CD14-positive monocyte (primary cell): ENCODE results near the gene FIBIN. TPM values are rescaled to one million over a fixed set of nuclear protein-coding genes. Genes with fewer than 3 reads are reported as not detected.

Experiments
- DNase-seq, 3 donors: peaks; one replicate each; pipeline ENCODE4 v3.0.0-alpha.2; 2011 to 2022
- H2AFZ ChIP-seq: 2 replicates; pipeline ENCODE4 v1.6.0; 2012; ENCODE audit warnings: mild to moderate bottlenecking, low read depth, low read length, inconsistent platforms; ENCODE audit not compliant: insufficient read depth, poor library complexity, severe bottlenecking
- H3K27ac ChIP-seq, 2 donors: 1 replicate in 1 of 2; 2 replicates in 1 of 2; pipeline ENCODE4 v1.5.1; 2012 to 2013; ENCODE audit warnings: low read length in 2 of 2, control low read depth in 1 of 2, inconsistent platforms in 1 of 2, low read depth in 1 of 2, mild to moderate bottlenecking in 1 of 2
- H3K27me3 ChIP-seq, 2 donors: one replicate each; pipeline versions ENCODE4 v1.6.0 to v1.6.1; 2011 to 2013; ENCODE audit warnings: low read length in 2 of 2; ENCODE audit not compliant: control insufficient read depth in 2 of 2, insufficient read depth in 2 of 2
- H3K36me3 ChIP-seq, 2 donors: replicated peaks in 1 of 2; 1 replicate in 1 of 2; 2 replicates in 1 of 2; pipeline versions ENCODE4 v1.5.1 to v1.6.1; 2012 to 2013; ENCODE audit warnings: low read length in 2 of 2, control low read depth in 1 of 2, inconsistent platforms in 1 of 2, mild to moderate bottlenecking in 1 of 2; ENCODE audit not compliant: insufficient read depth in 2 of 2, control insufficient read depth in 1 of 2
- H3K4me1 ChIP-seq, 2 donors: 1 replicate in 1 of 2; 2 replicates in 1 of 2; pipeline versions ENCODE4 v1.5.1 to v1.6.1; 2012 to 2013; ENCODE audit warnings: low read length in 2 of 2, control low read depth in 1 of 2, inconsistent platforms in 1 of 2, mild to moderate bottlenecking in 1 of 2, moderate library complexity in 1 of 2; ENCODE audit not compliant: insufficient read depth in 2 of 2, control insufficient read depth in 1 of 2
- H3K4me2 ChIP-seq: replicated peaks from 2 replicates; pipeline ENCODE3; 2012; ENCODE audit warnings: low read length, moderate library complexity, mild to moderate bottlenecking; ENCODE audit not compliant: poor library complexity, severe bottlenecking; ENCODE audit errors: extremely low read depth
- H3K4me3 ChIP-seq, 3 experiments: fragments of 200-600 bp in 1 of 3; sonication (generic) in 1 of 3; replicated peaks in 1 of 3; 1 replicate in 2 of 3; 2 replicates in 1 of 3; pipeline ENCODE4 v1.5.1; 2011 to 2013; ENCODE audit warnings: low read length in 3 of 3, mild to moderate bottlenecking in 3 of 3, control low read depth in 2 of 3, low read depth in 2 of 3, inconsistent platforms in 1 of 3, moderate library complexity in 1 of 3
- H3K79me2 ChIP-seq: 2 replicates; pipeline ENCODE4 v1.6.0; 2012; ENCODE audit warnings: mild to moderate bottlenecking, control low read depth, inconsistent platforms, low read length, moderate library complexity; ENCODE audit not compliant: insufficient read depth
- H3K9ac ChIP-seq: 2 replicates; pipeline ENCODE4 v1.6.0; 2017; ENCODE audit warnings: low read length, mild to moderate bottlenecking; ENCODE audit not compliant: insufficient read depth, poor library complexity, severe bottlenecking
- H3K9me3 ChIP-seq, 2 donors: replicated peaks in 1 of 2; 1 replicate in 1 of 2; 2 replicates in 1 of 2; pipeline versions ENCODE4 v1.5.1 to v1.6.1; 2012 to 2013; ENCODE audit warnings: low read length in 2 of 2, control low read depth in 1 of 2; ENCODE audit not compliant: control insufficient read depth in 1 of 2, insufficient read depth in 1 of 2
- H4K20me1 ChIP-seq: 2 replicates; pipeline ENCODE4 v1.6.0; 2012; ENCODE audit warnings: mild to moderate bottlenecking, low read length, control low read depth, moderate library complexity; ENCODE audit not compliant: insufficient read depth
- H3K27ac Mint-ChIP-seq, 7 donors: one replicate each; pipeline ENCODE4 v1.8.0; 2020; ENCODE audit warnings: mild to moderate bottlenecking in 7 of 7, mixed read lengths in 7 of 7, moderate library complexity in 6 of 7, inconsistent platforms in 2 of 7
- H3K27me3 Mint-ChIP-seq, 3 donors: one replicate each; pipeline ENCODE4 v1.8.0; 2021 to 2022; ENCODE audit warnings: low read depth in 3 of 3, mild to moderate bottlenecking in 3 of 3, mixed read lengths in 3 of 3, moderate library complexity in 3 of 3, inconsistent platforms in 1 of 3
- H3K36me3 Mint-ChIP-seq, 2 donors: one replicate each; pipeline ENCODE4 v1.8.0; 2020; ENCODE audit warnings: mixed read lengths in 2 of 2, inconsistent platforms in 1 of 2, mild to moderate bottlenecking in 1 of 2
- H3K4me1 Mint-ChIP-seq: one replicate; pipeline ENCODE4 v1.8.0; 2020; ENCODE audit warnings: mild to moderate bottlenecking, mixed read lengths
- H3K4me3 Mint-ChIP-seq, 2 donors: one replicate each; pipeline ENCODE4 v1.8.0; 2020; ENCODE audit warnings: mild to moderate bottlenecking in 2 of 2, mixed read lengths in 2 of 2, moderate library complexity in 1 of 2
- H3K9me3 Mint-ChIP-seq, 7 donors: one replicate each; pipeline ENCODE4 v1.8.0; 2020 to 2022; ENCODE audit warnings: mixed read lengths in 7 of 7, mild to moderate bottlenecking in 6 of 7, moderate library complexity in 6 of 7, inconsistent platforms in 2 of 7
- CTCF ChIP-seq: fragments of 200-600 bp; IDR thresholded peaks from one replicate; pipeline ENCODE4 v1.8.0; 2022; ENCODE audit warnings: antibody characterized with exemption, mild to moderate bottlenecking
- WGBS: methylation state at CpG from one replicate; pipeline ENCODE4 v1.1.5; 2013; ENCODE audit warnings: missing lambda C conversion rate; ENCODE audit not compliant: insufficient coverage; 5-methylcytosine and 5-hydroxymethylcytosine counted together
- intact Hi-C, 2 donors: fragments of 100-400 bp; cut with micrococcal nuclease; formaldehyde crosslinking; loops; one replicate each; pipeline versions ENCODE4 v1.15.0 to v1.15.1; 2023
- polyA plus RNA-seq, 3 donors: library from polyadenylated mRNA; depleted of rRNA in 1 of 3; unstranded in 2 of 3; stranded (reverse) in 1 of 3; fragments of 300-500 nt in 2 of 3; fragments of >200 nt in 1 of 3; fragmentation: Illumina TruSeq in 2 of 3; gene quantifications; 1 replicate in 2 of 3; 2 replicates in 1 of 3; pipeline ENCODE4 v1.2.3, GENCODE V29; 2012 to 2021

Gene FIBIN
- polyA plus RNA-seq, 3 donors: not detected

- Histone ChIP-seq H3K36me3 (no peaks in the 10 kb centered on the region), H3K4me2 (no peak overlapping the region), H4K20me1 (no peaks in the 10 kb centered on the region), H3K9me3 (peaks cover 5 to 11% of the 10 kb centered on the region in 2 donors), H3K4me1 (no peaks in the 10 kb centered on the region), H3K79me2 (no peaks in the 10 kb centered on the region), H3K9ac (no peak overlapping the region), H3K27me3 (no peaks in the 10 kb centered on the region), H3K27ac (no peak overlapping the region), H3K4me3 (no peak overlapping the region), H2AFZ (no peak overlapping the region)
- DNase-seq: no peak
- H3K27ac Mint-ChIP-seq: no peak overlapping the region
- H3K4me1 Mint-ChIP-seq: no peaks in the 10 kb centered on the region
- intact Hi-C loops: no loop called here
- peaks cover 0 to 1% (median 0%) of the 10 kb centered on the region in 3 donors for H3K27me3 Mint-ChIP-seq
- no peaks in the 10 kb centered on the region for H3K36me3 Mint-ChIP-seq
- TF ChIP-seq CTCF: no peak
- H3K4me3 Mint-ChIP-seq: no peak overlapping the region
- peaks cover under 1 to 8% (median 4%) of the 10 kb centered on the region in 7 donors for H3K9me3 Mint-ChIP-seq
Measured at GRCh38 chr11:26987731-26988130, 6.2 kb upstream of the FIBIN start.

GRCh38 chr11:26992031-26992541 lies 1.8 kb upstream of the FIBIN start:
- 91% methylated on average over 1 of the region's 1 CpG for WGBS
- no peaks in the 10 kb centered on the region for H3K4me1 ChIP-seq
- Mint-ChIP-seq H3K27ac (no peak overlapping the region), H3K9me3 (peaks cover 0 to 6% (median 4%) of the 10 kb centered on the region in 7 donors), H3K4me1 (no peaks in the 10 kb centered on the region), H3K4me3 (no peak overlapping the region), H3K36me3 (no peaks in the 10 kb centered on the region), H3K27me3 (peaks cover 0 to 4% (median 0%) of the 10 kb centered on the region in 3 donors)
- H4K20me1 ChIP-seq: no peaks in the 10 kb centered on the region
- no peak overlapping the region for H3K27ac ChIP-seq
- H3K36me3 ChIP-seq: no peaks in the 10 kb centered on the region
- H3K4me3 ChIP-seq: no peak overlapping the region
- H3K9me3 ChIP-seq: peaks cover 0 to 8% of the 10 kb centered on the region in 2 donors
- H3K27me3 ChIP-seq: no peaks in the 10 kb centered on the region
- no peaks in the 10 kb centered on the region for H3K79me2 ChIP-seq
- no peak overlapping the region for H3K4me2 ChIP-seq
- no peak overlapping the region for H3K9ac ChIP-seq
- H2AFZ ChIP-seq: no peak overlapping the region
- no peak for DNase-seq
- intact Hi-C loops: no loop called here
- no peak for TF ChIP-seq CTCF
